Ishikawa (cell line): ENCODE results near the gene PROX2.

Experiments
- CEBPB ChIP-seq: IDR thresholded peaks from 2 replicates; pipeline ENCODE4 v1.6.1; 2012
- EGR1 ChIP-seq: IDR thresholded peaks from 2 replicates; pipeline ENCODE4 v1.6.1; 2012
- EP300 ChIP-seq: IDR thresholded peaks from 2 replicates; pipeline ENCODE4 v1.6.1; 2012; ENCODE audit warnings: borderline replicate concordance
- FOXM1 ChIP-seq: IDR thresholded peaks from 2 replicates; pipeline ENCODE4 v1.6.1; 2012; ENCODE audit warnings: low read depth, borderline replicate concordance
- NFIC ChIP-seq: IDR thresholded peaks from 2 replicates; pipeline ENCODE4 v1.6.1; 2012
- RAD21 ChIP-seq: IDR thresholded peaks from 2 replicates; pipeline ENCODE4 v1.6.1; 2012; ENCODE audit warnings: low read depth
- TEAD4 ChIP-seq: IDR thresholded peaks from 2 replicates; pipeline ENCODE4 v1.6.1; 2012
- YY1 ChIP-seq: IDR thresholded peaks from 2 replicates; pipeline ENCODE4 v1.6.1; 2012; ENCODE audit warnings: low read depth
- TF ChIP-seq, protein P1 (sequence below): IDR thresholded peaks from 2 replicates; pipeline ENCODE4 v1.6.1; 2012
- TF ChIP-seq, protein P2 (sequence below): IDR thresholded peaks from 2 replicates; pipeline ENCODE4 v1.6.1; 2012; ENCODE audit warnings: low read depth, mild to moderate bottlenecking
- TF ChIP-seq, protein P3 (sequence below): IDR thresholded peaks from 2 replicates; pipeline ENCODE4 v1.6.1; 2012

DNA sequence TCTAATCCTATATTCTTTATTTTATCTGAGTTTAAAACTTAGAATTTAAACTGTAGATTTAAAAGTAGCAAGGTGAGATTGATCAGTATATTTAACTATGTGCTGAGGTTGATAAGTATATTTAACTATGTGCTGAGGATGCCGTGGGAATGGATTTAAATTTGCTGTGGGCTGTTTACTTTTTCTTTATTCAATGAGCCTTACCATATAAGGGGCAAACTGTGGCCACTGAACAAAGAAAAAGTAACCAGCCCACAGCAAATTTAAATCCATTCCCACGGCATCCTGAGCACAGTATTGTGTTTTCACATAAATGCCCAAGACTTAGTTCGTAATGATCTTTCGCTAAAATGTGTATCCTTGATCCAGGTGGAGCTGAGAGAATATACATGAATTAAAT is 43.1 kb downstream of the PROX2 start:
- TF ChIP-seq EP300: no peak
- TF ChIP-seq RAD21: no peak
- TF ChIP-seq, protein P1, sequence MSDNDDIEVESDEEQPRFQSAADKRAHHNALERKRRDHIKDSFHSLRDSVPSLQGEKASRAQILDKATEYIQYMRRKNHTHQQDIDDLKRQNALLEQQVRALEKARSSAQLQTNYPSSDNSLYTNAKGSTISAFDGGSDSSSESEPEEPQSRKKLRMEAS: no peak
- no peak for TF ChIP-seq EGR1
- no peak for TF ChIP-seq TEAD4
- no peak for TF ChIP-seq CEBPB
- TF ChIP-seq FOXM1: no peak
- TF ChIP-seq, protein P2, sequence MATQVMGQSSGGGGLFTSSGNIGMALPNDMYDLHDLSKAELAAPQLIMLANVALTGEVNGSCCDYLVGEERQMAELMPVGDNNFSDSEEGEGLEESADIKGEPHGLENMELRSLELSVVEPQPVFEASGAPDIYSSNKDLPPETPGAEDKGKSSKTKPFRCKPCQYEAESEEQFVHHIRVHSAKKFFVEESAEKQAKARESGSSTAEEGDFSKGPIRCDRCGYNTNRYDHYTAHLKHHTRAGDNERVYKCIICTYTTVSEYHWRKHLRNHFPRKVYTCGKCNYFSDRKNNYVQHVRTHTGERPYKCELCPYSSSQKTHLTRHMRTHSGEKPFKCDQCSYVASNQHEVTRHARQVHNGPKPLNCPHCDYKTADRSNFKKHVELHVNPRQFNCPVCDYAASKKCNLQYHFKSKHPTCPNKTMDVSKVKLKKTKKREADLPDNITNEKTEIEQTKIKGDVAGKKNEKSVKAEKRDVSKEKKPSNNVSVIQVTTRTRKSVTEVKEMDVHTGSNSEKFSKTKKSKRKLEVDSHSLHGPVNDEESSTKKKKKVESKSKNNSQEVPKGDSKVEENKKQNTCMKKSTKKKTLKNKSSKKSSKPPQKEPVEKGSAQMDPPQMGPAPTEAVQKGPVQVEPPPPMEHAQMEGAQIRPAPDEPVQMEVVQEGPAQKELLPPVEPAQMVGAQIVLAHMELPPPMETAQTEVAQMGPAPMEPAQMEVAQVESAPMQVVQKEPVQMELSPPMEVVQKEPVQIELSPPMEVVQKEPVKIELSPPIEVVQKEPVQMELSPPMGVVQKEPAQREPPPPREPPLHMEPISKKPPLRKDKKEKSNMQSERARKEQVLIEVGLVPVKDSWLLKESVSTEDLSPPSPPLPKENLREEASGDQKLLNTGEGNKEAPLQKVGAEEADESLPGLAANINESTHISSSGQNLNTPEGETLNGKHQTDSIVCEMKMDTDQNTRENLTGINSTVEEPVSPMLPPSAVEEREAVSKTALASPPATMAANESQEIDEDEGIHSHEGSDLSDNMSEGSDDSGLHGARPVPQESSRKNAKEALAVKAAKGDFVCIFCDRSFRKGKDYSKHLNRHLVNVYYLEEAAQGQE: no peak
- no peak for TF ChIP-seq YY1
- TF ChIP-seq, protein P3, sequence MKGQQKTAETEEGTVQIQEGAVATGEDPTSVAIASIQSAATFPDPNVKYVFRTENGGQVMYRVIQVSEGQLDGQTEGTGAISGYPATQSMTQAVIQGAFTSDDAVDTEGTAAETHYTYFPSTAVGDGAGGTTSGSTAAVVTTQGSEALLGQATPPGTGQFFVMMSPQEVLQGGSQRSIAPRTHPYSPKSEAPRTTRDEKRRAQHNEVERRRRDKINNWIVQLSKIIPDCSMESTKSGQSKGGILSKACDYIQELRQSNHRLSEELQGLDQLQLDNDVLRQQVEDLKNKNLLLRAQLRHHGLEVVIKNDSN: no peak
- TF ChIP-seq NFIC: no peak
